Measurements from ENCODE around the gene MAGI1.

Gene MAGI1

GRCh38 chr3:65605876-65606432 is 432.8 kb downstream of the MAGI1 start:
- DNase-seq, result no peak

GRCh38 chr3:65604863-65605526 is 433.7 kb downstream of the MAGI1 start:
- no peak for DNase-seq

- DNase-seq, result no peak
These were observed 435.1 kb downstream of the MAGI1 start for GRCh38 chr3:65603631-65604030.

- no peak for DNase-seq
These were observed 437.8 kb downstream of the MAGI1 start for GRCh38 chr3:65600888-65601287.

- DNase-seq, result no peak
These were observed 440.7 kb downstream of the MAGI1 start for GRCh38 chr3:65597952-65598413.

GRCh38 chr3:65597226-65597951 is 441.3 kb downstream of the MAGI1 start:
- DNase-seq, result peak; percentile 29

- no peak for DNase-seq
These were observed 442.0 kb downstream of the MAGI1 start for GRCh38 chr3:65596571-65597225.

- DNase-seq, result no peak
These were observed 442.8 kb downstream of the MAGI1 start for GRCh38 chr3:65596029-65596300.

- DNase-seq, result no peak
These were observed 443.3 kb downstream of the MAGI1 start for GRCh38 chr3:65595222-65596028.

GRCh38 chr3:65593780-65594752 is 444.7 kb downstream of the MAGI1 start:
- no peak for DNase-seq

GRCh38 chr3:65591313-65591712 is 447.4 kb downstream of the MAGI1 start:
- DNase-seq, result no peak

- DNase-seq, result no peak
These were observed 449.8 kb downstream of the MAGI1 start for GRCh38 chr3:65588884-65589283.

GRCh38 chr3:65587650-65588439 is 450.9 kb downstream of the MAGI1 start:
- DNase-seq, result no peak

- DNase-seq, result no peak
These were observed 453.8 kb downstream of the MAGI1 start for GRCh38 chr3:65584913-65585312.

- DNase-seq, result no peak
These were observed 454.7 kb downstream of the MAGI1 start for GRCh38 chr3:65584002-65584401.

- no peak for DNase-seq
These were observed 455.5 kb downstream of the MAGI1 start for GRCh38 chr3:65583188-65583587.

GRCh38 chr3:65582012-65582717 is 456.6 kb downstream of the MAGI1 start:
- no peak for DNase-seq

- no peak for DNase-seq
These were observed 457.4 kb downstream of the MAGI1 start for GRCh38 chr3:65581313-65581712.

- no peak for DNase-seq
These were observed 459.9 kb downstream of the MAGI1 start for GRCh38 chr3:65578861-65579260.

GRCh38 chr3:65577843-65578430 is 460.8 kb downstream of the MAGI1 start:
- DNase-seq, result no peak
